HepG2 (cell line): ENCODE data around the gene MTARC1. TPM values are rescaled to one million over a fixed set of nuclear protein-coding genes. Genes with fewer than 3 reads are reported as not detected.

Experiments
- BORCS8-MEF2B ChIP-seq: sonication (generic); formaldehyde crosslinking; IDR thresholded peaks from 2 replicates; pipeline ENCODE4 v1.8.0; 2022; ENCODE audit warnings: mild to moderate bottlenecking, missing genetic modification reagents
- CBX1 ChIP-seq: IDR thresholded peaks from one replicate; pipeline ENCODE4 v1.6.1; 2016; ENCODE audit warnings: antibody characterized with exemption, low read depth
- ETV5 ChIP-seq: IDR thresholded peaks from 2 replicates; pipeline ENCODE4 v1.6.1; 2018; ENCODE audit warnings: missing biosample characterization, missing genetic modification reagents, inconsistent platforms, borderline replicate concordance
- ISL2 ChIP-seq: sonication (generic); formaldehyde crosslinking; IDR thresholded peaks from 2 replicates; pipeline ENCODE4 v1.5.0; 2020; ENCODE audit warnings: missing genetic modification reagents
- JUNB ChIP-seq: sonication (generic); formaldehyde crosslinking; IDR thresholded peaks from 2 replicates; pipeline ENCODE4 v1.8.0; 2022; ENCODE audit warnings: missing genetic modification reagents, mild to moderate bottlenecking, borderline replicate concordance
- KDM3A ChIP-seq: IDR thresholded peaks from 2 replicates; pipeline ENCODE4 v1.6.1; 2018; ENCODE audit warnings: low read depth, missing compliant biosample characterization
- NFRKB ChIP-seq: fragments of 450-650 bp; IDR thresholded peaks from 2 replicates; pipeline ENCODE4 v1.6.1; 2017
- SIN3B ChIP-seq: fragments of 150-350 bp; IDR thresholded peaks from 2 replicates; pipeline ENCODE4 v1.6.1; 2014; ENCODE audit warnings: low read length
- SP4 ChIP-seq: sonication (generic); formaldehyde crosslinking; IDR thresholded peaks from 2 replicates; pipeline ENCODE4 v1.8.1; 2023; ENCODE audit warnings: mild to moderate bottlenecking, missing genetic modification reagents
- TBX2 ChIP-seq: sonication (generic); formaldehyde crosslinking; IDR thresholded peaks from 2 replicates; pipeline ENCODE4 v1.5.0; 2020; ENCODE audit warnings: missing genetic modification reagents, mild to moderate bottlenecking, borderline replicate concordance
- ZMAT3 ChIP-seq: sonication (generic); formaldehyde crosslinking; conservative IDR thresholded peaks from 2 replicates; pipeline ENCODE4 v1.7.0; 2021; ENCODE audit warnings: missing genetic modification reagents
- ZNF225 ChIP-seq: sonication (generic); formaldehyde crosslinking; IDR thresholded peaks from 2 replicates; pipeline ENCODE4 v1.4.0; 2020; ENCODE audit warnings: mild to moderate bottlenecking, missing genetic modification reagents
- ZNF724P ChIP-seq: sonication (generic); formaldehyde crosslinking; IDR thresholded peaks from 2 replicates; pipeline ENCODE4 v1.8.0; 2022; ENCODE audit warnings: missing genetic modification reagents, borderline replicate concordance
- ZSCAN20 ChIP-seq: sonication (generic); formaldehyde crosslinking; IDR thresholded peaks from 2 replicates; pipeline ENCODE4 v1.4.0; 2020; ENCODE audit warnings: missing genetic modification reagents, mild to moderate bottlenecking, borderline replicate concordance
- polyA plus RNA-seq, 8 experiments: library from polyadenylated mRNA; depleted of rRNA in 3 of 8; stranded (reverse) in 7 of 8; unstranded in 1 of 8; fragments of >200 nt; fragmentation: Illumina TruSeq in 4 of 8; extraction: Trizol in 4 of 8; gene quantifications; 2 replicates each; pipeline versions ENCODE4 v1.2.1 to v1.2.3, GENCODE V29; 2011 to 2016; ENCODE audit warnings: low read depth in 4 of 8, missing spikeins in 1 of 8, mixed read lengths in 1 of 8; ENCODE audit not compliant: insufficient read depth in 1 of 8
- total RNA-seq, 5 experiments: library from RNA; depleted of rRNA; stranded (reverse); fragments of >200 nt; fragmentation: Illumina TruSeq; extraction: Trizol; gene quantifications; 2 replicates each; pipeline ENCODE4 v1.2.3, GENCODE V29; 2016; ENCODE audit warnings: low read depth in 1 of 5
- TF ChIP-seq, protein P1 (sequence below): sonication (generic); formaldehyde crosslinking; IDR thresholded peaks from 2 replicates; pipeline ENCODE4 v1.4.0; 2020; ENCODE audit warnings: mild to moderate bottlenecking, missing genetic modification reagents
- TF ChIP-seq, protein P2 (sequence below): sonication (generic); formaldehyde crosslinking; IDR thresholded peaks from 2 replicates; pipeline ENCODE4 v1.4.0; 2020; ENCODE audit warnings: mild to moderate bottlenecking, missing genetic modification reagents
- TF ChIP-seq, protein P3 (sequence below): IDR thresholded peaks from 2 replicates; pipeline ENCODE4 v1.6.1; 2016; ENCODE audit warnings: low read depth, borderline replicate concordance

Gene MTARC1
- total and polyA plus RNA-seq, 2 of the 13 experiments (the other 11 are each of a cell fraction or from before 2014, with no cell fraction given) = 19.4 to 106 TPM

DNA sequence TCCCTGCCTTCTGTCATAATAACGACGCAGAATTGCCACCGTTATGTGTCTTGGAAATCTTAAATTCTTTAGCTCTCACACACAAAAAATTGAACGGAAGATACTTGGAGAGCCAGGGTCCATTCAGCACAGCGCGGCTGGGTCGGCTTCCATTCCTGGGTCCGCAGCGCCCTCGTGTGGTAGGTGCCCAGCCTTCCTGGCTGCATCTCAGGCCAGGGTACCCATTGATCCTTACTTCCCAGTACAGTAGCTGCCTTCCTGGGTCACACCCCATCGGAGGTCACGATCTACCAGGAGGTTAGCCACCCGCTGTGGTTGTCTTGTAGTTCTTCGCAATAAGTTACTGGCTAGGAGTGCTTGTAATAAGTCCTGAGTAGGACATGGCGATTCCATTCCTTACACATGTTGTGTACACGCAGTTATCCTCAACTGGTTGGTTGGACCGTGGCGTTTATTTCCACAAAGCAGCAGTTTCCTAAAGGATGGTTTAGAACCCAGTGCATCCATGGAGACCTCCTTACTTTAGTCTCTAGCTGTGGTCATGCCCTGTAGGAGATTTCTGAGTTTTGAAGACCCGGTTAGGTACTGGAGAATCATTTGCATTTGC is 9.9 kb upstream of the MTARC1 start (continued):
- TF ChIP-seq NFRKB (no peak), SIN3B (no peak), JUNB (CRISPR knock-in tag) (no peak), ZMAT3 (no peak), SP4 (CRISPR knock-in tag) (no peak), KDM3A (CRISPR knock-in tag) (peak; percentile 65; the same call in 1 of the 2 replicates), ISL2 (no peak), ZNF724P (CRISPR knock-in tag) (no peak), ZSCAN20 (CRISPR knock-in tag) (no peak), ZNF225 (CRISPR knock-in tag) (no peak), BORCS8-MEF2B (CRISPR knock-in tag) (0 out of 2 replicates have a peak, but pooled peaks have one; percentile 27), ETV5 (0 out of 2 replicates have a peak, but pooled peaks have one; percentile 26), CBX1 (no peak), TBX2 (CRISPR knock-in tag) (0 out of 2 replicates have a peak, but pooled peaks have one; percentile 27)
- TF ChIP-seq, protein P1, sequence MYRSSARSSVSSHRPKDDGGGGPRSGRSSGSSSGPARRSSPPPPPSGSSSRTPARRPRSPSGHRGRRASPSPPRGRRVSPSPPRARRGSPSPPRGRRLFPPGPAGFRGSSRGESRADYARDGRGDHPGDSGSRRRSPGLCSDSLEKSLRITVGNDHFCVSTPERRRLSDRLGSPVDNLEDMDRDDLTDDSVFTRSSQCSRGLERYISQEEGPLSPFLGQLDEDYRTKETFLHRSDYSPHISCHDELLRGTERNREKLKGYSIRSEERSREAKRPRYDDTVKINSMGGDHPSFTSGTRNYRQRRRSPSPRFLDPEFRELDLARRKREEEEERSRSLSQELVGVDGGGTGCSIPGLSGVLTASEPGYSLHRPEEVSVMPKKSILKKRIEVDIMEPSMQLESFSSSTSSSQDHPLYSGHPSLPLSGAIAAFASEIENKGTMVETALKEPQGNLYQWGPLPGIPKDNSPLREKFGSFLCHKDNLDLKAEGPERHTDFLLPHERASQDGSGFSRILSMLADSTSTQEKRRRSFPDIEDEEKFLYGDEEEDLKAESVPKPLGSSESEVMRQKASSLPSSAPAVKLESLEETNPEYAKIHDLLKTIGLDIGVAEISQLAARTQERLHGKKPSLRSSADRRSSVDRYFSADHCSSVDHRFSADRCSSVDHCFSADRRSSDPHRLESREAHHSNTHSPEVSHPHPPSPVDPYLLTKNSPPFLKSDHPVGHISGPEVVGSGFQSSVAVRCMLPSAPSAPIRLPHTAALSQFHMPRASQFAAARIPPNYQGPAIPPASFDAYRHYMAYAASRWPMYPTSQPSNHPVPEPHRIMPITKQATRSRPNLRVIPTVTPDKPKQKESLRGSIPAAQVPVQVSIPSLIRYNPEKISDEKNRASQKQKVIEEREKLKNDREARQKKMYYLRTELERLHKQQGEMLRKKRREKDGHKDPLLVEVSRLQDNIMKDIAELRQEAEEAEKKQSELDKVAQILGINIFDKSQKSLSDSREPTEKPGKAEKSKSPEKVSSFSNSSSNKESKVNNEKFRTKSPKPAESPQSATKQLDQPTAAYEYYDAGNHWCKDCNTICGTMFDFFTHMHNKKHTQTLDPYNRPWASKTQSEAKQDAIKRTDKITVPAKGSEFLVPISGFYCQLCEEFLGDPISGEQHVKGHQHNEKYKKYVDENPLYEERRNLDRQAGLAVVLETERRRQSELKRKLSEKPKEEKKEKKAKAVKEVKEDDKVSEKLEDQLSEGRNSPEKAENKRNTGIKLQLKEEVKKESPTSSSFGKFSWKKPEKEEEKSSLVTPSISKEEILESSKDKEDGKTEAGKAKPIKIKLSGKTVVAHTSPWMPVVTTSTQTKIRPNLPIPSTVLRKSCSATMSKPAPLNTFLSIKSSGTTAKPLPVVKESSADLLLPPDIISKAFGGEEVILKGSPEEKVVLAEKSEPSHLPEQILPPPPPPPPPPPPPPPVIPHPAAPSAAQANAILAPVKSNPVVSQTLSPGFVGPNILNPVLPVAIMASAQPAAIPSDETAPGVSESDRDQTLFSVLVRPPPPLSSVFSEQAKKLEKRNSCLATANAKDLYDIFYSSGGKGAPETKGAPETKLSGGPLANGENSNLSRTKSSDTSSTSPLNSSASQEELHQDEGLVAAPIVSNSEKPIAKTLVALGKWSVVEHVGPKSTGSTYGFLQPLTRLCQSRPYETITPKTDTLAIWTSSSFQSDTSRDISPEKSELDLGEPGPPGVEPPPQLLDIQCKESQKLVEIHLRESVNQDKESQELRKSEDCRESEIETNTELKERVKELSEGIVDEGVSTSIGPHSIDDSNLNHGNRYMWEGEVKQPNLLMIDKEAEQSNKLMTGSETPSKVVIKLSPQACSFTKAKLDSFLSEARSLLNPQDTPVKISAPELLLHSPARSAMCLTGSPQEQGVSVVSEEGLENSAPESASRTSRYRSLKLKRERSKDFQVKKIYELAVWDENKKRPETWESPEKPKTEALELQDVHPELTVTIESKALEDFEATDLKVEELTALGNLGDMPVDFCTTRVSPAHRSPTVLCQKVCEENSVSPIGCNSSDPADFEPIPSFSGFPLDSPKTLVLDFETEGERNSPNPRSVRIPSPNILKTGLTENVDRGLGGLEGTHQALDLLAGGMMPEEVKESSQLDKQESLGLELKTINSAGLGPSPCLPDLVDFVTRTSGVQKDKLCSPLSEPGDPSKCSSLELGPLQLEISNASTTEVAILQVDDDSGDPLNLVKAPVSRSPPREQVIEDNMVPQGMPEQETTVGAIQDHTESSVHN (CRISPR knock-in tag) = no peak
- TF ChIP-seq, protein P2, sequence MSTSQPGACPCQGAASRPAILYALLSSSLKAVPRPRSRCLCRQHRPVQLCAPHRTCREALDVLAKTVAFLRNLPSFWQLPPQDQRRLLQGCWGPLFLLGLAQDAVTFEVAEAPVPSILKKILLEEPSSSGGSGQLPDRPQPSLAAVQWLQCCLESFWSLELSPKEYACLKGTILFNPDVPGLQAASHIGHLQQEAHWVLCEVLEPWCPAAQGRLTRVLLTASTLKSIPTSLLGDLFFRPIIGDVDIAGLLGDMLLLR (CRISPR knock-in tag) = no peak
- TF ChIP-seq, protein P3, sequence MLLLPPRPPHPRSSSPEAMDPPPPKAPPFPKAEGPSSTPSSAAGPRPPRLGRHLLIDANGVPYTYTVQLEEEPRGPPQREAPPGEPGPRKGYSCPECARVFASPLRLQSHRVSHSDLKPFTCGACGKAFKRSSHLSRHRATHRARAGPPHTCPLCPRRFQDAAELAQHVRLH = peak; percentile 36; the same call in 1 of the 2 replicates
